ENCODE data around the gene H1-8.

Gene H1-8

GRCh38 chr3:129517516-129517915, 25.5 kb upstream of the H1-8 start:
- TF ChIP-seq RAD21 (IDR thresholded peaks at IDR 0.05; ENCODE audit: low read depth) (no peak), TAF1 (IDR thresholded peaks at IDR 0.05; ENCODE audit: low read depth) (no peak), ZBTB7A (IDR thresholded peaks at IDR 0.05; ENCODE audit: low read depth) (no peak), REST (IDR thresholded peaks at IDR 0.05; ENCODE audit: low read depth) (no peak), TCF12 (IDR thresholded peaks at IDR 0.05; ENCODE audit: low read depth) (no peak), YY1 (IDR thresholded peaks at IDR 0.05; ENCODE audit: low read depth) (no peak), EP300 (IDR thresholded peaks at IDR 0.05; ENCODE audit: borderline replicate concordance) (no peak), TEAD4 (IDR thresholded peaks at IDR 0.05) (no peak), NFIC (IDR thresholded peaks at IDR 0.05) (no peak), CEBPB (IDR thresholded peaks at IDR 0.05) (no peak), EGR1 (IDR thresholded peaks at IDR 0.05) (no peak), CREB1 (IDR thresholded peaks at IDR 0.05; ENCODE audit: low read depth) (no peak), FOXM1 (IDR thresholded peaks at IDR 0.05; ENCODE audit: borderline replicate concordance, low read depth) (no peak)
- TF ChIP-seq, protein P1, sequence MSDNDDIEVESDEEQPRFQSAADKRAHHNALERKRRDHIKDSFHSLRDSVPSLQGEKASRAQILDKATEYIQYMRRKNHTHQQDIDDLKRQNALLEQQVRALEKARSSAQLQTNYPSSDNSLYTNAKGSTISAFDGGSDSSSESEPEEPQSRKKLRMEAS (IDR thresholded peaks at IDR 0.05) = no peak
- TF ChIP-seq, protein P2, sequence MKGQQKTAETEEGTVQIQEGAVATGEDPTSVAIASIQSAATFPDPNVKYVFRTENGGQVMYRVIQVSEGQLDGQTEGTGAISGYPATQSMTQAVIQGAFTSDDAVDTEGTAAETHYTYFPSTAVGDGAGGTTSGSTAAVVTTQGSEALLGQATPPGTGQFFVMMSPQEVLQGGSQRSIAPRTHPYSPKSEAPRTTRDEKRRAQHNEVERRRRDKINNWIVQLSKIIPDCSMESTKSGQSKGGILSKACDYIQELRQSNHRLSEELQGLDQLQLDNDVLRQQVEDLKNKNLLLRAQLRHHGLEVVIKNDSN (IDR thresholded peaks at IDR 0.05) = no peak

- TF ChIP-seq CREB1 (IDR thresholded peaks at IDR 0.05; ENCODE audit: low read depth) (no peak), RAD21 (IDR thresholded peaks at IDR 0.05; ENCODE audit: low read depth) (no peak), ZBTB7A (IDR thresholded peaks at IDR 0.05; ENCODE audit: low read depth) (no peak), FOXM1 (IDR thresholded peaks at IDR 0.05; ENCODE audit: borderline replicate concordance, low read depth) (no peak), YY1 (IDR thresholded peaks at IDR 0.05; ENCODE audit: low read depth) (no peak)
These were observed 24.9 kb upstream of the H1-8 start for GRCh38 chr3:129518038-129518561.

GRCh38 chr3:129518581-129518980, 24.4 kb upstream of the H1-8 start:
- TF ChIP-seq EP300 (IDR thresholded peaks at IDR 0.05; ENCODE audit: borderline replicate concordance) (no peak), REST (IDR thresholded peaks at IDR 0.05; ENCODE audit: low read depth) (no peak), TAF1 (IDR thresholded peaks at IDR 0.05; ENCODE audit: low read depth) (no peak), ZBTB7A (IDR thresholded peaks at IDR 0.05; ENCODE audit: low read depth) (no peak), NFIC (IDR thresholded peaks at IDR 0.05) (no peak), CEBPB (IDR thresholded peaks at IDR 0.05) (no peak), YY1 (IDR thresholded peaks at IDR 0.05; ENCODE audit: low read depth) (no peak), TEAD4 (IDR thresholded peaks at IDR 0.05) (no peak)
- TF ChIP-seq, protein P2 (IDR thresholded peaks at IDR 0.05) = no peak

DNA sequence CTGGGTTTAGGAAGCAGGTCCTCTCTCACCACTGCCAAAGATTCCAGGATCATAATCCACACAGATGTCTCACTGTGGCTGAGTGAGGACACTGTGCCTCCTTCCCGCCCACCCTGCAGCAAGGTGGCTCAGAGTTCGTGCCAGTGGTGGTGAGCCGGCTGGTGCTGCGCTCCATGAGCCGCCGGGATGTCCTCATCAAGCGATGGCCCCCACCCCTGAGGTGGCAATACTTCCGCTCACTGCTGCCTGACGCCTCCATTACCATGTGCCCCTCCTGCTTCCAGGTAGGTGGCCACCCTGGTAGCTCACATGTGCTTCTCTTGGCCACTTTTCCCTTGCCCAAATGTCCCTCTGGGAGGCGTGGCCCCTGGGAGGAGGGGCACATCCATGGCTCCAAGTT, 23.5 kb upstream of the H1-8 start:
- no peak for TF ChIP-seq RAD21 (IDR thresholded peaks at IDR 0.05; ENCODE audit: low read depth)
- TF ChIP-seq NFIC (IDR thresholded peaks at IDR 0.05) = no peak
- TF ChIP-seq CEBPB (IDR thresholded peaks at IDR 0.05) = no peak
- no peak for TF ChIP-seq FOXM1 (IDR thresholded peaks at IDR 0.05; ENCODE audit: borderline replicate concordance, low read depth)
- TF ChIP-seq TEAD4 (IDR thresholded peaks at IDR 0.05) = no peak
- no peak for TF ChIP-seq EP300 (IDR thresholded peaks at IDR 0.05; ENCODE audit: borderline replicate concordance)
- no peak for TF ChIP-seq CREB1 (IDR thresholded peaks at IDR 0.05; ENCODE audit: low read depth)
- TF ChIP-seq EGR1 (IDR thresholded peaks at IDR 0.05) = no peak
- TF ChIP-seq TCF12 (IDR thresholded peaks at IDR 0.05; ENCODE audit: low read depth) = no peak
- TF ChIP-seq YY1 (IDR thresholded peaks at IDR 0.05; ENCODE audit: low read depth) = no peak
- TF ChIP-seq, protein P2 (IDR thresholded peaks at IDR 0.05) = no peak
- TF ChIP-seq TAF1 (IDR thresholded peaks at IDR 0.05; ENCODE audit: low read depth) = no peak
- no peak for TF ChIP-seq REST (IDR thresholded peaks at IDR 0.05; ENCODE audit: low read depth)
- TF ChIP-seq ZBTB7A (IDR thresholded peaks at IDR 0.05; ENCODE audit: low read depth) = no peak
- TF ChIP-seq, protein P1 (IDR thresholded peaks at IDR 0.05) = no peak

Measured in Ishikawa (cell line).